ELF-1 (cell line): ENCODE results near the gene GADD45A.

Experiments used
- DNase-seq: peaks from one replicate; pipeline ENCODE4 v3.0.0-alpha.2; 2016; ENCODE audit warnings: low read depth, low spot score

GADD45A gene

DNA sequence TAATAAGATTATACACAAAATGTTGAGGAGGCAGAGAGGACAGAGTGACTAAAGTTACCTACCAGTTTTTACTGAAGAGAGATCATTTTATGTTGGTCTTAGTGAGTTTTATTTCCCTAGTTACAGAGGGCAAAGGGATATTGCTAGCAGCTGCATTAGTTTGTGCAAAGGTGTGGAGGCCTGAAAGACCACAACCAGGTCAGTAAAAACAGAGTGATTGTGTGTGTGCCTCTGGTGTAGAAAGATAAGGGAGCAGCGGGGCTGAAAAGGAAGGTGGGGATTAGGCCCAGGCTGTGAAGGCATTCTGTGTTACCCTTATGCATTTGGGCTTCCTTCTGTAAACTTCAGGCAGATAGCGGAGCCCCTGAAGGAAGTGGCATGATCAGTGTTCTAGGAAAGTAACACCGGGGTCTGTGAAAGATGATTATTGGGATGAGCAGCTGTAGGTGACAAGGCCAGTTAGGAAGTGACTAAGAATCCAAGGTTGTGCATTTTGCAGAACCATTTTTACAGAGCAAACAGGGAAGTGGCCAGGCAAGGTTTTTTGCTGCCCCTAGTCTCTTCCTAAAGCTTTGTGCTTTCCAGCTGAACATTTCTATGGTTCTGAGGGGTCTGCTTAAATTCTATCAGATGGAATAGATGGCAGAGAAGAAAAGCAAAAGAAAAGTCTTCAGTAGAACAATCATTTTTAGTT is 3.7 kb downstream of the GADD45A start:
- DNase-seq: peak; percentile 46

DNA sequence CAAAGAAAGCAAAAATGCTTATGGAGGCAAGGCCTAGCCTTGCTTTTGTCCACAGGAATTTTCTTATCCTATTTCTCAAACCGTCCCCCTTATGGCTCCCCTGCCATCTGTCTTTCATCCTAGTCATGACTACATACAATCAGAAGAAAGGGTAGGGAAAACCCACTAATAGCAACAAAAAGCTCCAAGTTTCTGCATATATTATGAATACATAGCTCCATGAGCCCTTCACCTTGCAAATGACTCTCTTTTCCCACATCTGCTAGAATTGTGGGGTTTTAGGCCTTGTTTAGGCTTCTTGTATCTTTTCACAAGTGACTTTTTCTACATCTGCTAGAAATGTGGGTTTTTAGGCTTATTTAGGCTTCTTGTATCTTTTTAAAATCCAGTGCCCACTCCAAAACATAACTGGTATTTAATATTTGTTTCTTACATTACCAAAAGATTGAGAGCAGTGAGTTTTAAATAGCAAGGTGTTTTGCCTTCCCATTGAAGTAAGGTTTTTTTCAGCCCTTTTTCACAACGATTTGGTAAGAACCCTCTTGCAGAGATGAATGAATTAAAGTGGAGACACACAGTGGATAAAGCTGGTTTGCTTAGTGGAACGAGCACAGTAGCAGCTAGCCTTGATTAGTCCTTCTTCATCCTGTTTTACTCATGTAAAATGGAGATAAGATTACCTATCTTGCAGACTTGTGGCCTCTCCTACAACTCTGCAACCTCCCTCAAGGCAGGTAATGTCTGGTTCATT is 4.4 kb downstream of the GADD45A start:
- DNase-seq: no peak

DNA sequence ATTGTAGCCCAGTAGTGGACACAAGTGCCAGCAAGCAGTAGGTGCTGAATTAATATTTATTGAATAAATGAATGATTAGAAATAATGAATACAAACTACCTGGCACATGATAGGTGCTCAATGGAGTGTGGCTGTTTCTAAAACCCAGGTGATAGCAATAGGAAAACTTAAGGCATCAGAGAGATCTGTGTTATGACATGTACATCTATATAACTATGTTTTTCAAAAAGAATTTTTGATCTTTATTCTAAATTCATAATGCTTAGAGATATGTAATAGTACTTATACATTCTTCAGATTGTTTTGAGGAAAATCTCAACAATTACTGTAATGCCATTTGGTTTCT is 5.0 kb downstream of the GADD45A start:
- no peak for DNase-seq

DNA sequence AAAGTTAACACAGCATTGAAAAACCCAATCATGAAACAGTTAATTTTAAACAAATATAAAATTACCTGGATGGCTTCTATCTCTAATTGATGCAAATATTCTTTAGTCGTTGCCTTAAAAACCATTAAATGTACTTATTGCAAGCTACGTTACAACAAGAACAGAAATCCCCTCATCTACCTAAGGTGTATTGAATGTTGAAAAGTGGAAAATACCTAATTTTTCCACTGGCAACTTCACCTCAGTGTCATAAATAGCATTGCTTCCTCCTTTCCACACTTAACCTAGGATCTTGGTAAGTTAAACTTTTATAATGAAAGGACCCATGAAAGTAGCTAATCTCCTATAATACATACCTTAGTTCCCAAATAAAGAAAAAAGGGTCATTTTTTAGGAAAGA is 5.4 kb downstream of the GADD45A start:
- no peak for DNase-seq

- no peak for DNase-seq
Measured at GRCh38 chr1:67691712-67692111, 6.7 kb downstream of the GADD45A start.

DNA sequence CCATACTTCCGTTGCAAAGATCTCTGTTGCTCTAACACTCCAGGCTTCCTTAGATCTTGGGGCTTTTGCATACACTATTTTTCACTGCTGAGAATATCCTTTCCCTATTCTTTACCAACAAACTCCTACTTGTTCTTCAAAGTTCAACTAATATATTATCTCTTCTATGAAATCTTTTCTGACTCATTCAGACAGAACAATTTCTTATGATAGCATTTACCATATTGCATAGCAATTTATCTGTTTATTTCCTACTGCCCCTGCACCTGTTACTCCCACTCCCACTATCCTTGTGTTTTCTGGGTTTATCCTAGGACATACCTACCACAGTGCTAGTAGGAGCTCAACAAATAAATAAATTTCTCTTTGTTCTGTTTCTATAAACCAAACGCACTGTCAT is 11.0 kb downstream of the GADD45A start:
- DNase-seq: no peak

DNA sequence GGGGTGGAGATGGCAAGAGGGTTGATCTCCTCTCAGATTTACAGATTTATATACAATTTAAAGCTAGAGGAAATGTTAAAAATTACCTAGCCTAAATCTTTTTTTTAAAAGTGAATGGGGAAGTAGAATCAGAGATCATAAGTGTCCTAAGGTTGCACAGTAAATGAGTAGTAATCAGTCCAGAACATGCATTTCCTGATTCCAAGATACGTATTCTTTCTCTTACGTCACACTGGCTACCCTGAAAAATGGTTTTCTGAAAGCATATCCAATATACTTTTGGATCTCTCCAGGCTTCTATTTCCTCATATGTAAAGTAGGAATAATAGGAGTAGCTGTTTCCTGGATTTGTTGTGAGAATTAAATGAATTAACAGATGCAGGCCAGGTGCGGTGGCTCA is 11.7 kb downstream of the GADD45A start:
- no peak for DNase-seq

DNA sequence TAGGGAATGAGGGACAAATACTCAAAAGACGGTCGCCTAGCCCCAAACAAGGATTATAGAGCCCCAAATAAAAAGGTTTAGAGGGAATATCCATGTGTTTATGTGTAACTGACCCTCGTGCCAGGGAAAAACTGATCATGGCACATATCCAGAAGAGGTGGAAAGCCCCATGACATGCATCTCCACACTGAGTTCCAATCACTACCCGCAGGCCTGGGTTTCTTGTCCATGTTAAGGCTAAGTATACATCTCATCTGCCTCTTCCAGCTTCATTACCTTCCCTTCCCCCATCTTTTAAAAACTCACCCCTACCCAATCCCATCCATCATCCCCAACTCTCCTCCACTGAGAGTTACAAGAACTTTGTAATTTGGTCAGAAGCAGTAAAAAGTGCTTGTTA is 15.2 kb downstream of the GADD45A start:
- DNase-seq: peak; percentile 36

- peak; percentile 99 for DNase-seq
Measured at GRCh38 chr1:67700692-67701410, 15.8 kb downstream of the GADD45A start.

GRCh38 chr1:67701876-67702275 is 16.9 kb downstream of the GADD45A start:
- DNase-seq: no peak

DNA sequence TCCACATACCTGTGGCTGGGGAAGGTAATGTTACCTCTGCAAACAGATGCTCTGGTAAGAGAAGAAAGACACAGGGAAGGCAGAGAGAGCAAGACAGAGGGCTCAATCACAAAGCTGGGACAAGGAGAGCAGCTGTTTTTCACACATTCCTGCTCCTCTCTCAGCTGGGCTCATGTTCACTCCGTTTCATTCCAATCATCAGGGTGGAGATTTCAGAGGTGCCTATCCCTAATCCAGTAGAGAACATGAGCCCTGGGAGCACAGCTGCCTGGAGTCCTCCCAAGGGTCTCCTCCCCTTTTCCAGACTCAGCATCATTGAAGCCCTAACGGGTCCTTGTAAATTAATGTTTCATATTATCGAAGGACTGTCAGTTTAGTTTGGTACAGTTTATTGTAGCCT is 19.4 kb downstream of the GADD45A start:
- no peak for DNase-seq

- DNase-seq: no peak
Measured at GRCh38 chr1:67705735-67706453, 20.9 kb downstream of the GADD45A start.

GRCh38 chr1:67708606-67709005 is 23.6 kb downstream of the GADD45A start:
- DNase-seq: no peak

DNA sequence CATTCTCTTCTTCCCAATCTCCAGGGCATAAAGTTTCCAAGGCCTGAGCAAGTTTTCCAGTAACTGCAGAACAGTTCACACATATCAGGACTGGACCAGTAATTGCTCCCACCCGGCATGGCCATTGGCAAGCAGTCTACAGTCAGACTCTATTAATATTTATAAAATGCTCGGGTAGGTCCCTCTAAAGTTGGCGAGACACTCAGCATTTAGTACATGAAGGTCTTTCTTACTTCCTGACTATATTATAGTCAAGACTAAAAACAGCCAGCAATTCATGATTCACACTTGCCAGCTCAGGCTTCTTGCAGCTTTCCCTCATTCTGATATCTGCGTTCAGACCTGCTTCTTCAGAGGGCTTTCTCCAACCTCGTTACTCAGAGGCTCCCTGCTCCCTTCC is 25.4 kb downstream of the GADD45A start:
- DNase-seq: no peak

DNA sequence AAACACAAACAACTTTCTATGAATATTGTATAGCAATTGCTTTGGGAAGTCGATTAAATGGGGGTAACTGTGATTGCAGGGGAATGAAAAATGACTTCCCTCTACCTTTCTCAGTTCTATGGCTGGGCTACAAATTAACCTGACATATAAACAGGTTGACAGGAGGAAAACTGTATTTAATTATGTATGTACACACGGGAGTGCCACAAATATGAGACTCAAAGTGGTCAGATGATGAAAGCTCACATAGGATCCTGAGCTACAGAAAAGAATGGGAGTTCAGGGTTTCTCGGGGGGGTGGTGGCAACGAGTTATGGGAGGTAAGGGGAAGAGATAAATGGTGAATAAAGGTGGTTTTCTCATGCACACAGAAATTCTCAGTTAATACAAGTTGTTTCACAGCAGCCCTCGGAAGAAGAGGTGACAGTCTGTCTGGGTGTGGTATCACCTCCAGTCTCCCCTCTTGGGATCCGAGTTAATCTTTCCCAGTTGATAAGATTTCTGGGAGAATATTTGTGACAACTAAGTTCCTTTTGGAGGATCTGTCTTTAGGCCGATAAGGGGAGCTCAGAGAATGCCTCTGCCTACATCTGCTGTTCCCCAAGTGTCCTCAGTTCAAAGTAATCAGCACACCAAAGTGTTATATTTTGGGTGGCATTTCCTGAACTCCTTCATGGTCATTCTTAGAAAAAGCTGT is 26.3 kb downstream of the GADD45A start:
- DNase-seq: no peak

DNA sequence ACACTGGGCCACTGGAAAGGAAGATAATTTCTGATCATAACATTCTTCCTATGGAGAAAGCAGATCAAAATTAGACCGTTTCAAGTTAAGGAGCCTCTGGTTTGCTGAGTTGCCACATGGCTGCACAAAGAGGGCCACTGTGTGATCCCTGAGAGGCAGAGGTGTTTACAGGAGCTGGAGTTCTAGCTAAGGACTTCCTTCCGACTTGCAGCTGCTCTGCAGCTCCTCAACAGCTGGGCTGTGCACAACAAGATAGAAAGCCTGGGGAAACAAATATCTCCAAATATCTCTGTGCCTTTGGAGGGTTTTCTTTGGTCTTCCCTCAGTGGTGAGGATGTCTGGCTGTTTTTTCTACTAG is 26.8 kb downstream of the GADD45A start:
- DNase-seq: no peak

- no peak for DNase-seq
Measured at GRCh38 chr1:67713057-67713846, 28.3 kb downstream of the GADD45A start.

- no peak for DNase-seq
Measured at GRCh38 chr1:67715819-67716218, 30.8 kb downstream of the GADD45A start.

DNA sequence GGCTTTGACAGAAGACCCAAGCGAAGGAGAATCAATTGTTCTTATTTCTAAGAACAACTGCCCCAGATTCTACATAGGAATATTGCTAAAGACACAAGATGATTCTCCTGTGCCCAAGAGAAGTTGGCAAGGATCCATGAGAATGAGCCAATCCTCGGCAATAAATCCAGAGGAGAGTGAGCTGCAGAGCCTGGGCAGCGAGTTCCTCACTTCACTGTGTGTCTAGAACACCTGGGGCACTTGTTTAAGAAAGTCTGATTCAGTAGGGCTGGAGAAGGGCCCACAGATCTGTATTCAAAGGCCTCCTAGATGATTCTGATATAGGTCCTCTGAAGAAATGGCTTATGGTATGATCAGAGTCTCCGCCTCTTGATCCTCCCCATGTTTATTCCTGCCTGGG is 31.8 kb downstream of the GADD45A start:
- no peak for DNase-seq

- DNase-seq: no peak
Measured at GRCh38 chr1:67717876-67718275, 32.9 kb downstream of the GADD45A start.
